ENCODE data around the gene FARP1. TPM values are rescaled to one million over a fixed set of nuclear protein-coding genes. Genes with fewer than 3 reads are reported as not detected.

The FARP1 gene
- total and polyA plus RNA-seq, 2 of the 13 experiments (the other 11 are each of a cell fraction or from before 2014, with no cell fraction given) = 70.6 to 126 TPM

GRCh38 chr13:98267080-98267912 lies 124.4 kb downstream of the FARP1 start (continued):
- TF ChIP-seq ZNF276 (CRISPR knock-in tag; IDR thresholded peaks at IDR 0.05; ENCODE audit: low read depth) (no peak), HNF1A (IDR thresholded peaks at IDR 0.05; ENCODE audit: low read depth) (peak; percentile 69; the same call in 1 of the 2 replicates), HNF1A (CRISPR knock-in tag; IDR thresholded peaks at IDR 0.05; ENCODE audit: borderline replicate concordance) (peak; percentile 71; the same call in 1 of the 2 replicates), HMGXB4 (CRISPR knock-in tag; IDR thresholded peaks at IDR 0.05; ENCODE audit: borderline replicate concordance in 1 of 2, low read depth in 1 of 2) (peak in 1 of 2 experiments; percentile 18; a peak in 2 of 4 replicates), BCL6 (CRISPR knock-in tag; IDR thresholded peaks at IDR 0.05) (peak; percentile 77), NFYC (CRISPR knock-in tag; IDR thresholded peaks at IDR 0.05) (peak; percentile 51), ZKSCAN1 (IDR thresholded peaks at IDR 0.05; ENCODE audit: low read length) (no peak), ATF4 (CRISPR knock-in tag; IDR thresholded peaks at IDR 0.05) (0 out of 4 replicates have a peak, but pooled peaks of 1 of the 2 experiments have one; percentile 33), GABPA (IDR thresholded peaks at IDR 0.05; ENCODE audit: low read depth, low read length) (no peak), GABPA (CRISPR knock-in tag; IDR thresholded peaks at IDR 0.05; ENCODE audit: low read depth) (0 out of 2 replicates have a peak, but pooled peaks have one; percentile 9), MAFK (conservative IDR thresholded peaks at IDR 0.05 in 1 of 2, IDR thresholded peaks at IDR 0.05 in 1 of 2; ENCODE audit: low read length in 2 of 2) (no peak), POLR2A (IDR thresholded peaks at IDR 0.05; ENCODE audit: insufficient read depth in 1 of 2, low read depth in 2 of 2, low read length in 2 of 2) (peak; percentile 66 to 68), ZBTB10 (CRISPR knock-in tag; IDR thresholded peaks at IDR 0.05; ENCODE audit: borderline replicate concordance) (0 out of 2 replicates have a peak, but pooled peaks have one; percentile 43), RBM39 (IDR thresholded peaks at IDR 0.05; ENCODE audit: low read depth, low read length, poor library complexity, severe bottlenecking) (peak; percentile 51)

Data from HepG2 (cell line).